Measurements from ENCODE around the gene CD4.

DNA sequence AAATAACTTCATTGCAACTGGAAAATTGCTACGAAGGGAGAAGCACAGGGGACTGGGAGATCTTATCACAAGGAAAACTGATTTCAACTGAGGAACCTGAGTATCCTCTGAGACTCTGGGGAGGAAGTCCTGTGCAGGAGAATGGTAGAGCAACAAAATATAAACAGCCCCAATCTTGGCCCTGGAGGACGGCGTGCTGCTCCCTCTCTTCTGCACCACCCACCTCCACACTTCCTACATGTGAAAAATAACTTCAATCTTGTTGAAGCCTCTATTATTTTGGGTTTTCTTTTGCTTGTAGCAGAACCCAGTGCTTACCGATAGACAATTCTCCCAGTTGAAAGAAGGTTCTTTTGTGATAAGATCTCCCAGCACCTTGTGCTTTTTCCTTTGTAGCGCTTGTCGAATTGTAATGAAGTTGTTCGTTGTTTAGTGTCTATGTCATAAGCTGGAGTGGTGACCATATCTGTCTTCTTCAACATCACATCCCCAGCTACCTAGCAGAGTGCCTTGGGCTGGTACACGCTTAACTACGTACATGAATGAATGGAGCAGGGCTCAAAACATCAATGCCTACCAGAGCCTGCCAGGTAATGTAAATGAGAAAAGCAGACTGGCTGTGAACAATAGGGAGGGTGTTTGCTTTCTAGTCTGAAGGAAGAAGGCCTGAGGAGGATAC is 2.8 kb upstream of the CD4 start:
- no peak for TF ChIP-seq POLR2A (IDR thresholded peaks at IDR 0.05)
- TF ChIP-seq, protein P1, sequence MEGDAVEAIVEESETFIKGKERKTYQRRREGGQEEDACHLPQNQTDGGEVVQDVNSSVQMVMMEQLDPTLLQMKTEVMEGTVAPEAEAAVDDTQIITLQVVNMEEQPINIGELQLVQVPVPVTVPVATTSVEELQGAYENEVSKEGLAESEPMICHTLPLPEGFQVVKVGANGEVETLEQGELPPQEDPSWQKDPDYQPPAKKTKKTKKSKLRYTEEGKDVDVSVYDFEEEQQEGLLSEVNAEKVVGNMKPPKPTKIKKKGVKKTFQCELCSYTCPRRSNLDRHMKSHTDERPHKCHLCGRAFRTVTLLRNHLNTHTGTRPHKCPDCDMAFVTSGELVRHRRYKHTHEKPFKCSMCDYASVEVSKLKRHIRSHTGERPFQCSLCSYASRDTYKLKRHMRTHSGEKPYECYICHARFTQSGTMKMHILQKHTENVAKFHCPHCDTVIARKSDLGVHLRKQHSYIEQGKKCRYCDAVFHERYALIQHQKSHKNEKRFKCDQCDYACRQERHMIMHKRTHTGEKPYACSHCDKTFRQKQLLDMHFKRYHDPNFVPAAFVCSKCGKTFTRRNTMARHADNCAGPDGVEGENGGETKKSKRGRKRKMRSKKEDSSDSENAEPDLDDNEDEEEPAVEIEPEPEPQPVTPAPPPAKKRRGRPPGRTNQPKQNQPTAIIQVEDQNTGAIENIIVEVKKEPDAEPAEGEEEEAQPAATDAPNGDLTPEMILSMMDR (IDR thresholded peaks at IDR 0.05): no peak

Data from adrenal gland (tissue), 5 donors.